WTC11 (cell line): ENCODE measurements around the gene RTP3. TPM values are rescaled to one million over a fixed set of nuclear protein-coding genes. Genes with fewer than 3 reads are reported as not detected.

Experiments used
- ATAC-seq: fragments of 200-7000 bp; cut with Tn5 transposase; 2 replicates; pipeline ENCODE4 v1.10.0; 2021; ENCODE audit warnings: mild to moderate bottlenecking, moderate library complexity
- CTCF ChIA-PET: fragments of 300-600 bp; sonication (Branson Sonifier 250); formaldehyde crosslinking; loops from one replicate; lab custom pipeline; 2021; ENCODE audit warnings: antibody characterized with exemption; lab: Charles Lee
- POLR2A ChIA-PET: fragments of 350-600 bp; sonication (Branson Sonifier 250); formaldehyde crosslinking; loops from one replicate; lab custom pipeline; 2021; ENCODE audit warnings: antibody characterized with exemption; lab: Charles Lee
- DNase-seq: peaks from one replicate; pipeline ENCODE4 v3.0.0; 2021; ENCODE audit warnings: low spot score
- H3K27ac Mint-ChIP-seq: 2 replicates; pipeline ENCODE4 v1.8.0; 2021; ENCODE audit warnings: mixed read lengths
- H3K27me3 Mint-ChIP-seq: 2 replicates; pipeline ENCODE4 v1.8.0; 2021; ENCODE audit warnings: low read depth, mild to moderate bottlenecking, moderate library complexity, mixed read lengths
- H3K36me3 Mint-ChIP-seq: 2 replicates; pipeline ENCODE4 v1.8.0; 2021; ENCODE audit warnings: mixed read lengths
- H3K4me1 Mint-ChIP-seq: 2 replicates; pipeline ENCODE4 v1.8.0; 2022; ENCODE audit warnings: mixed read lengths
- H3K4me3 Mint-ChIP-seq: 2 replicates; pipeline ENCODE4 v1.8.0; 2021; ENCODE audit warnings: mild to moderate bottlenecking, moderate library complexity, mixed read lengths
- H3K9me3 Mint-ChIP-seq: 2 replicates; pipeline ENCODE4 v1.8.0; 2021; ENCODE audit warnings: mixed read lengths
- CBFB ChIP-seq: sonication (generic); formaldehyde crosslinking; IDR thresholded peaks from 2 replicates; pipeline ENCODE4 v1.8.1; 2022; ENCODE audit warnings: mild to moderate bottlenecking, low read depth, missing genetic modification reagents
- CDX4 ChIP-seq: fragments of 250-450 bp; sonication (Bioruptor Pico); IDR thresholded peaks from 2 replicates; pipeline ENCODE4 v1.9.0; 2021; ENCODE audit warnings: moderate library complexity, mild to moderate bottlenecking, inconsistent platforms, borderline replicate concordance
- EMX1 ChIP-seq: fragments of 250-450 bp; sonication (Bioruptor Pico); IDR thresholded peaks from 2 replicates; pipeline ENCODE4 v1.8.0; 2021; ENCODE audit warnings: mild to moderate bottlenecking
- FOXK1 ChIP-seq: sonication (generic); formaldehyde crosslinking; IDR thresholded peaks from 2 replicates; pipeline ENCODE4 v1.8.0; 2022; ENCODE audit warnings: mild to moderate bottlenecking, moderate library complexity, missing genetic modification reagents
- FOXP1 ChIP-seq: sonication (generic); formaldehyde crosslinking; IDR thresholded peaks from 2 replicates; pipeline ENCODE4 v1.8.0; 2022; ENCODE audit warnings: missing genetic modification reagents, mild to moderate bottlenecking, moderate library complexity, borderline replicate concordance
- HMGXB4 ChIP-seq: sonication (generic); formaldehyde crosslinking; IDR thresholded peaks from 2 replicates; pipeline ENCODE4 v1.8.1; 2023; ENCODE audit warnings: mild to moderate bottlenecking, moderate library complexity, missing genetic modification reagents
- OVOL2 ChIP-seq: fragments of 250-450 bp; sonication (Bioruptor Pico); IDR thresholded peaks from 2 replicates; pipeline ENCODE4 v1.9.0; 2021; ENCODE audit warnings: mild to moderate bottlenecking, borderline replicate concordance
- SMAD3 ChIP-seq: sonication (generic); formaldehyde crosslinking; IDR thresholded peaks from 2 replicates; pipeline ENCODE4 v1.8.0; 2022; ENCODE audit warnings: missing genetic modification reagents, mild to moderate bottlenecking, borderline replicate concordance
- ZNF121 ChIP-seq: sonication (generic); formaldehyde crosslinking; IDR thresholded peaks from 2 replicates; pipeline ENCODE4 v1.8.0; 2023; ENCODE audit warnings: missing genetic modification reagents
- ZNF138 ChIP-seq: sonication (generic); formaldehyde crosslinking; conservative IDR thresholded peaks from 2 replicates; pipeline ENCODE4 v1.8.1; 2022; ENCODE audit warnings: mild to moderate bottlenecking, moderate library complexity, missing genetic modification reagents
- ZNF281 ChIP-seq: sonication (generic); formaldehyde crosslinking; IDR thresholded peaks from 2 replicates; pipeline ENCODE4 v1.8.0; 2023; ENCODE audit warnings: mild to moderate bottlenecking, missing genetic modification reagents
- total RNA-seq: library from RNA; stranded (reverse); gene quantifications from 3 replicates; pipeline ENCODE4 v1.2.3, GENCODE V29; 2021
- TF ChIP-seq, protein P1 (sequence below): fragments of 250-450 bp; sonication (Bioruptor Pico); IDR thresholded peaks from 2 replicates; pipeline ENCODE4 v1.9.0; 2021; ENCODE audit warnings: mild to moderate bottlenecking, borderline replicate concordance
- TF ChIP-seq, protein P2 (sequence below): fragments of 250-450 bp; sonication (Bioruptor Pico); IDR thresholded peaks from 2 replicates; pipeline ENCODE4 v2.1.2; 2022; ENCODE audit warnings: mild to moderate bottlenecking, moderate library complexity

The RTP3 gene
- total RNA-seq, 1 experiment from 2014 or later, result not detected

- CTCF ChIA-PET, result interaction anchor here (1.0 to 2.0 kb wide), 8 partner anchors 11 to 180 kb away, joined by 3 to 7 read pairs (median 6); no protein-coding TSS in a partner anchor
- no peak overlapping the region for H3K27ac Mint-ChIP-seq
- POLR2A ChIA-PET, result no interaction called here
These were observed 13.4 kb upstream of the RTP3 start for GRCh38 chr3:46484388-46484787.

GRCh38 chr3:46484911-46485778 is 12.6 kb upstream of the RTP3 start:
- no peak overlapping the region for H3K4me3 Mint-ChIP-seq
- DNase-seq (peak; percentile 40), ATAC-seq (no peak)
- TF ChIP-seq FOXP1 (CRISPR knock-in tag), result 0 out of 2 replicates have a peak, but pooled peaks have one; percentile 48
- no peak for TF ChIP-seq OVOL2 (CRISPR knock-in tag)
- TF ChIP-seq, protein P1, sequence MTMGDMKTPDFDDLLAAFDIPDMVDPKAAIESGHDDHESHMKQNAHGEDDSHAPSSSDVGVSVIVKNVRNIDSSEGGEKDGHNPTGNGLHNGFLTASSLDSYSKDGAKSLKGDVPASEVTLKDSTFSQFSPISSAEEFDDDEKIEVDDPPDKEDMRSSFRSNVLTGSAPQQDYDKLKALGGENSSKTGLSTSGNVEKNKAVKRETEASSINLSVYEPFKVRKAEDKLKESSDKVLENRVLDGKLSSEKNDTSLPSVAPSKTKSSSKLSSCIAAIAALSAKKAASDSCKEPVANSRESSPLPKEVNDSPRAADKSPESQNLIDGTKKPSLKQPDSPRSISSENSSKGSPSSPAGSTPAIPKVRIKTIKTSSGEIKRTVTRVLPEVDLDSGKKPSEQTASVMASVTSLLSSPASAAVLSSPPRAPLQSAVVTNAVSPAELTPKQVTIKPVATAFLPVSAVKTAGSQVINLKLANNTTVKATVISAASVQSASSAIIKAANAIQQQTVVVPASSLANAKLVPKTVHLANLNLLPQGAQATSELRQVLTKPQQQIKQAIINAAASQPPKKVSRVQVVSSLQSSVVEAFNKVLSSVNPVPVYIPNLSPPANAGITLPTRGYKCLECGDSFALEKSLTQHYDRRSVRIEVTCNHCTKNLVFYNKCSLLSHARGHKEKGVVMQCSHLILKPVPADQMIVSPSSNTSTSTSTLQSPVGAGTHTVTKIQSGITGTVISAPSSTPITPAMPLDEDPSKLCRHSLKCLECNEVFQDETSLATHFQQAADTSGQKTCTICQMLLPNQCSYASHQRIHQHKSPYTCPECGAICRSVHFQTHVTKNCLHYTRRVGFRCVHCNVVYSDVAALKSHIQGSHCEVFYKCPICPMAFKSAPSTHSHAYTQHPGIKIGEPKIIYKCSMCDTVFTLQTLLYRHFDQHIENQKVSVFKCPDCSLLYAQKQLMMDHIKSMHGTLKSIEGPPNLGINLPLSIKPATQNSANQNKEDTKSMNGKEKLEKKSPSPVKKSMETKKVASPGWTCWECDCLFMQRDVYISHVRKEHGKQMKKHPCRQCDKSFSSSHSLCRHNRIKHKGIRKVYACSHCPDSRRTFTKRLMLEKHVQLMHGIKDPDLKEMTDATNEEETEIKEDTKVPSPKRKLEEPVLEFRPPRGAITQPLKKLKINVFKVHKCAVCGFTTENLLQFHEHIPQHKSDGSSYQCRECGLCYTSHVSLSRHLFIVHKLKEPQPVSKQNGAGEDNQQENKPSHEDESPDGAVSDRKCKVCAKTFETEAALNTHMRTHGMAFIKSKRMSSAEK (CRISPR knock-in tag), result no peak
- no peak for TF ChIP-seq CDX4 (CRISPR knock-in tag)
- no peak for TF ChIP-seq SMAD3 (CRISPR knock-in tag)
- ChIA-PET CTCF (interaction anchor here (0.9 to 2.0 kb wide), 10 partner anchors 11 to 179 kb away, joined by 3 to 7 read pairs (median 4); no protein-coding TSS in a partner anchor), POLR2A (interaction anchor here (0.6 kb wide), 1 partner anchor 488 kb away, joined by 5 read pairs; no protein-coding TSS in a partner anchor)
- no peaks in the 10 kb centered on the region for H3K9me3 Mint-ChIP-seq
- H3K4me1 Mint-ChIP-seq, result peaks cover 14% of the 10 kb centered on the region
- no peaks in the 10 kb centered on the region for H3K36me3 Mint-ChIP-seq
- peaks cover 2% of the 10 kb centered on the region; the same call in 1 of the 2 replicates for H3K27me3 Mint-ChIP-seq
- H3K27ac Mint-ChIP-seq, result no peak overlapping the region

More at GRCh38 chr3:46484388-46484787, 13.4 kb upstream of the RTP3 start:
- Mint-ChIP-seq H3K9me3 (no peaks in the 10 kb centered on the region), H3K4me3 (no peak overlapping the region), H3K27me3 (peaks cover 2% of the 10 kb centered on the region; the same call in 1 of the 2 replicates), H3K4me1 (peaks cover 9% of the 10 kb centered on the region), H3K36me3 (no peaks in the 10 kb centered on the region)
- DNase-seq (no peak), ATAC-seq (no peak)
- TF ChIP-seq, protein P2, sequence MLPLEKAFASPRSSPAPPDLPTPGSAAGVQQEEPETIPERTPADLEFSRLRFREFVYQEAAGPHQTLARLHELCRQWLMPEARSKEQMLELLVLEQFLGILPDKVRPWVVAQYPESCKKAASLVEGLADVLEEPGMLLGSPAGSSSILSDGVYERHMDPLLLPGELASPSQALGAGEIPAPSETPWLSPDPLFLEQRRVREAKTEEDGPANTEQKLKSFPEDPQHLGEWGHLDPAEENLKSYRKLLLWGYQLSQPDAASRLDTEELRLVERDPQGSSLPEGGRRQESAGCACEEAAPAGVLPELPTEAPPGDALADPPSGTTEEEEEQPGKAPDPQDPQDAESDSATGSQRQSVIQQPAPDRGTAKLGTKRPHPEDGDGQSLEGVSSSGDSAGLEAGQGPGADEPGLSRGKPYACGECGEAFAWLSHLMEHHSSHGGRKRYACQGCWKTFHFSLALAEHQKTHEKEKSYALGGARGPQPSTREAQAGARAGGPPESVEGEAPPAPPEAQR (CRISPR knock-in tag), result no peak
- no peak for TF ChIP-seq ZNF121 (CRISPR knock-in tag)
- no peak for TF ChIP-seq ZNF281
- TF ChIP-seq OVOL2 (CRISPR knock-in tag), result no peak
- no peak for TF ChIP-seq HMGXB4 (CRISPR knock-in tag)
- TF ChIP-seq CDX4 (CRISPR knock-in tag), result no peak
- no peak for TF ChIP-seq CBFB (CRISPR knock-in tag)
- TF ChIP-seq ZNF138, result no peak
- TF ChIP-seq EMX1 (CRISPR knock-in tag), result no peak
- no peak for TF ChIP-seq FOXK1
